GM19328 (cell line): ENCODE results near the gene MMP21.
A peak's percentile ranks its signal among the peaks of the same experiment; 100 is the strongest.

Source experiments
- ATAC-seq: cut with Tn5 transposase; IDR thresholded peaks from one replicate; pipeline ENCODE4 v1.9.1; 2021; ENCODE audit warnings: mild to moderate bottlenecking, moderate library complexity; ENCODE audit not compliant: unreplicated experiment

Gene MMP21

GRCh38 chr10:125795128-125795527 lies 19.5 kb upstream of the MMP21 start:
- ATAC-seq: no peak

GRCh38 chr10:125792342-125793300 lies 17.0 kb upstream of the MMP21 start:
- no peak for ATAC-seq

GRCh38 chr10:125788156-125789034 lies 12.8 kb upstream of the MMP21 start:
- no peak for ATAC-seq

DNA sequence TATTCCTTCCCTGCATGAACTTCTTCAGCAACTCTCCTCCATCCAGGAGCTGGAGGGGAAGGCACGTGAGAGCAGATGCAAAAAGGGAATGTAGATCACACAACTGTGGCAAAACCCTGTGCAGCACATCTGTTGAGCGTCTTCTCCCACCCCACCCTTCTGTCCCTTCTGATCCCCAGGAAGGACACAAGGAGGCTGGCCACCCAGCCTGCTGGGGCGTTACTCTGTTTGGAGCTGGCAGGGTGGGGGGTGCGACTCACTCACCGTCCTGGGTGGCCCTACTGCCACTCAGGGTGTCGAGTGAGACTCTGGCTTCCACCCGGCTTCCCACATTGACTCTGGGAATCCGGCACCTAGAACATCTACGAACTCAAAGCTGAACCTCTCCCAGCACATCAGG lies 10.2 kb upstream of the MMP21 start:
- ATAC-seq: no peak

GRCh38 chr10:125783957-125784356 lies 8.3 kb upstream of the MMP21 start:
- ATAC-seq: peak; percentile 55

GRCh38 chr10:125783408-125783807 lies 7.8 kb upstream of the MMP21 start:
- ATAC-seq: no peak

GRCh38 chr10:125782616-125783015 lies 7.0 kb upstream of the MMP21 start:
- no peak for ATAC-seq

DNA sequence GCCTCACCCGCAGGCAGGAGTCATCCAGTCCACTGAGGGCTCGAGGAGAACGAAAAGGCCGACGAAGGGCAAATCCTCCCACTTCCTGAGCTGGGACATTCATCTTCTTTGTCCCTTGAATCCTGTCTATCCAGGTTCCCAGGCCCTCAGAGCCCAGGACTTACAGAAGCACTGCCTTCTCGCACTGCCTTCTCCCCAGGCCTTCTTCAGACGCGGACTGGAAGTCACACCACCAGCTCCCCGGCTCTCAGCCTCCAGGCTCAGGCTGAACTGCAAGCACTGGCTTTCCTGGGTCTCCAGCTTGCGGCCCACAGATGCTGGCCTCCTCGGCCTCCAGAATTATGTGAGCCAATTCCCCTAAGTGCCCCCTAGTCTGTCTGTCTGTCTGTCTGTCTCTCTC lies 6.4 kb upstream of the MMP21 start:
- ATAC-seq: no peak

DNA sequence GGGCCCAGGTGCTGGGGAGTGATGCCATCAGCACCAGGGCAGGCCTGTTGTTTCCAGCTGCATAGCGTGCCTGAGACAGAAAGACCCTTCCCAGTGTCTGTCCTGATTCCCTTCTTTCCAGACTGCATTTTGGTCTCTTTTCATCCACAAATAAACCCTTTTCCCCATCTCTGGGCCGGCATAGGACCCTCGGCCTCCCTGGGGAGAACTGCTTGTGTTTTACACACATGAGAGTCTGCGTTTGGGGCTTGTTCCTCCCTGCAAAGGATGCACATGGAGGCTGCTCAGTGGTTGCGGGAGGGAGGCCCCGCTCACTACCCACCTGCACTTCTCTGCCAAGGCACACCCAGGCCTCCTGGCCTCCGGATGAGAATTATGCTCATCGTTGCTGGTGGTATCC lies 5.8 kb upstream of the MMP21 start:
- no peak for ATAC-seq

DNA sequence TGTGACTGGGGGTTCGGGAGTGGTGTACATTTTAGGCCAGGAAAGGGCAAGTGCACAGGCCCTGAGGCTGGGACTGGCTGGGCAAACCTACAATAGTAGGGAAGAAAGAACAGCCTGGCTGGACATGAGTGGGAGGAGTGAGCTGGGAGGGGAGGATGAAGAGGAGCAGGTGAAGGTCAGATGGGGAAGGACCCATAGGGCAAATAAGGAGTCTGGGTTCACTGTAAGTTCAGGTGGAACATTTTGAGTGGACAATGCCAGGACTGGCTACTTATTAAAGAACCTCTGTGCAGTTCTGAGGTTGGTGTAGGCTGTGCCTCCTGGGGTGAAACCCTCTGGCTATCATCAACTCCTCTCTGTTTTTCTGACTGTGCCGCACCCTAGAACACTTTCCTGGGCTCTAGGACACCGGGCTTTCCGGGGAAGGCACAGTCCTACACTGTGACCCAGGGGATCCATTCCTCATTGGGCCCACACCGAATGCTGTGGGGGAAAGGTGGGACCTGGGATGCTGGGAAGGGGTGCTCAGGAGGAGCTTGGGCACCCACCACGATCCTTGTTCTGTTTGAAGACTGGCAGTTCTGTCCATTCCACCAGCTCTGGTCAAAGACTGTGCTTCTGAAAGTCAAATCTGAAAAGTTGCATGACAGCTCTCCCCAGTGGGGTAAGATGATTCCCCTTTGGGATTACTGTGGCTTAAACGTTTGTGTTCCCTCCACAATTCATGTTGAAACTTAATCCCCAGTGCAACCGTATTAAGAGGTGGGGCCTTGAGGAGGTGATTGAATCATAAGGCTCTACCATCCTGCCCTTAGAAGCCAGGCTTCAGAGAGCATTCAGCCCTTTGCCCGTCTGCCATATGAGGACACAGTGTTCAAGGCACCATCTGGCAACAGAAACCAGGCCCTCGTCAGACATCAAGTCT lies 4.0 kb upstream of the MMP21 start:
- ATAC-seq: no peak

DNA sequence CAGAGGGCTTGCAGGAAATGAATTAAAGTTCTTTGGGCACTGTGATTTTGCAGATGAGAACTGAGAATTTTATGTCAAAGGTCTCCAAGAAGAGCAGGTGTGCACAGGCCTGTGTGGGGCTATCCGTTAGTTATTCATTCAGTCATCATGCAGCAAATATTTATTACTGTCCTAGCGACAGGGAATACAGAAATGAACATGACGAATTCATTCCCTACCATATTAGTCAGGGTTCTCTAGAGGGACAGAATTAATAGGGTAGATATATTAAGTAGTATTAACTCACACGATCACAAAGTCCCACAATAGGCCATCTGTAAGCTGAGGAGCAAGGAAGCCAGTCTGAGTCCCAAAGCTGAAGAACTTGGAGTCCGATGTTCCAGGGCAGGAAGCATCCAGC lies 2.9 kb upstream of the MMP21 start:
- ATAC-seq: no peak

DNA sequence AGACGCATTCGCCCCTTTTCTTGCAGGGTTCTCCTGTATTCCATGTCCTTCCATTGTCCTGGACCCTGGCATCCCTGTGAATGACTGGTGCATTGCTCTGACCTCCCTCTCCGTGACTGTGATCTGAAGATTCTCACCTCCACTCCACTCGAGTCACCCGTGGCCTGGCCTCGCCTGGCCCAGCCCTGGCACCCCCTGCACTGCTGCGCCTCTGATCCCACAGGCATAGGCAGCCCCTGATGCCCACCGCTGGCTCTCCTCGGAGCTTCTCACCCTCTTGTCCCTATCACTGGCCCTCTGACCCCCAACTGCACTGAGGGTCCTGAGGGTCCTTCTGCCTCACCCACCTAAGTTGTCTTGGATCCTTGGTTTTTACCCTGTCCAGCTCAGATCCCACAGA lies 2.2 kb upstream of the MMP21 start:
- no peak for ATAC-seq

- ATAC-seq: no peak
These were observed 935 bp downstream of the MMP21 start for GRCh38 chr10:125774581-125775191.

- ATAC-seq: no peak
These were observed 1.7 kb downstream of the MMP21 start for GRCh38 chr10:125773687-125774543.

DNA sequence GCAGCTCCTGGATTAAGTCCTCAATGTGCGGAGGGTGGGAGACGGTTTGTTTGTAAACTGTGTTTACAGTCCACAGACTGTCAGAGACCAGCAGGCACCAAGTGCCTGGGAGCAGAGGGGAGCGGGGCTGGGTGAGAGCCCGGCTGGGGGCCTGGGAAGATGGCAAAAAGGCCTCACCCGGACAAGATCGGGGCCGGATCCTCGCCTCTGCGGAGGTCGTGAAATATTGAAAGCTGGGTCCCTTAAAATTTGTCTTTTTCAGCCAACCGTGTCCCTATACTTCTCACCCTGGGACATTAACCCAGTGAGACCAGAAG lies 2.8 kb downstream of the MMP21 start:
- ATAC-seq: no peak

DNA sequence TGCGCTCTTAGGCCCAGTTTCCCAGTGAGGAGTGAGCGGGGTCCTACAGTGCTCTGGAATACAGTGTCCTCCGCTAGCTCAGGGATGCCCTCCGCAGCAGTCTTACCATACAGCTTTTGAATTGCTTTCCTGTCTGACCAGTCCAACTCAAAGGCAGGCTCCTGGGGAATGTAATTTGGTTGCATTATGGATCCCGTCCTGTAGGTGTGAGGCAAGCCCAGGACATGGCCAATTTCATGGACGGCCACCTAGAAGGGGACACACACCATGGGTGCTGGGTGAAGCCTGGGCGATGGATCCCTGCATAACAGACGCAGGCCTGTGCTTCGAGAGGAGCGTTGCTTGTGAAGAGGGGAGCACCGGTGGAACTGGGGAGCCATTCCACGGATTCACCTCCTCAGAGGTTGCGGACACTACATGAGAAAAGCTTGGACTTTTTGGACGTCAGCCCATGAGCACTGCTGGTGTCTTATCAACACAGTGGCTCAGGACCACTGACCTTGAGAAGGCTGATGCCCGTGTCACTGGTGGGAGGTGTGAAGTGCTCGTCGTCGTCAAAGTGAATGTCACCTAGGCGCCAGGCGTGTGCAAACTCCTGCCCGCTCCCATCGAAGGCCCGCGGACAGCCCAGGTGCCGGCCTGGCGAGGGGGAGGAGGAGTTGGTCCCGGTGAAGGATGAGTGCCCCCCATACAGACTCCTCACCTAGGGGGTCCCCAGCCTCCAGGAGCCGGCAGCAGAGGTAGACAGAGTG lies 3.3 kb downstream of the MMP21 start:
- ATAC-seq: no peak

DNA sequence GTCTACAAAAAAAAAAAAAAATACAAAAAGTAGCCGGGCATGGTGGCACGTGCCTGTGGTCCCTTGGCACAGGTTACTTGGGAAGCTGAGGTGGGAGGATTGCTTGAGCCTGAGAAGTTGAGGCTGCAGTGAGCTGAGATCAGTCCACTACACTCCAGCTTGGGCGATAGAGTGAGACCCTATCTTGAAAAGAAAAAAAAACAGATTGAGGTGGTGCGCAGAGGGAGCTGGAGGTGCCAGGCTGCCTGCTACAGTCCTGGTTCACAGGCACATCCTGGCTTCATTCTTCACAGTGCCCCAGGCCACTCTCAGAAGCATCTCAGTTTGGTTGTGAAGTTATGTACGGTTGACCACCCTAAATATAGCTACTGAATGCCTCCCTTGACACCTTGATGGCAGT lies 4.8 kb downstream of the MMP21 start:
- no peak for ATAC-seq

- ATAC-seq: no peak
These were observed 6.4 kb downstream of the MMP21 start for GRCh38 chr10:125769175-125769574.
